ENCODE measurements around the gene ANKRD13B.

- TF ChIP-seq CTCF (IDR thresholded peaks at IDR 0.05), result no peak
- TF ChIP-seq EZH2 (IDR thresholded peaks at IDR 0.05; ENCODE audit: borderline replicate concordance, insufficient read depth, low read depth, low read length, poor library complexity, severe bottlenecking), result no peak
Measured at GRCh38 chr17:29616300-29617048, 23.5 kb downstream of the ANKRD13B start.
